Kidney (tissue), 14 donors: ENCODE measurements around the gene KREMEN1. TPM values are rescaled to one million over a fixed set of nuclear protein-coding genes. Genes with fewer than 3 reads are reported as not detected.

Experiments
- DNase-seq, 5 donors: peaks; one replicate each; pipeline ENCODE4 v3.0.0-alpha.2; 2013 to 2020
- FAIRE-seq: peaks from 2 replicates; lab custom pipeline; 2012; peaks lifted over from hg19 to GRCh38; lab: Jason Lieb, UNC
- H3K27ac ChIP-seq, 2 donors: one replicate each; pipeline ENCODE4 v1.7.0; 2013; ENCODE audit warnings: low read depth in 2 of 2, low read length in 2 of 2, inconsistent platforms in 1 of 2
- H3K27me3 ChIP-seq: one replicate; pipeline ENCODE4 v1.7.1; 2013; ENCODE audit warnings: low read length, inconsistent platforms; ENCODE audit not compliant: control insufficient read depth, insufficient read depth
- H3K36me3 ChIP-seq, 3 donors: one replicate each; pipeline versions ENCODE4 v1.7.0 to v1.7.1; 2013; ENCODE audit warnings: low read length in 3 of 3, control low read depth in 1 of 3, inconsistent platforms in 1 of 3; ENCODE audit not compliant: insufficient read depth in 3 of 3, control insufficient read depth in 2 of 3
- H3K4me1 ChIP-seq, 3 donors: one replicate each; pipeline versions ENCODE4 v1.7.0 to v1.7.1; 2013; ENCODE audit warnings: low read length in 3 of 3, inconsistent platforms in 1 of 3, low read depth in 1 of 3; ENCODE audit not compliant: control insufficient read depth in 2 of 3, insufficient read depth in 2 of 3
- H3K4me3 ChIP-seq, 3 donors: one replicate each; pipeline versions ENCODE4 v1.7.0 to v1.8.1; 2013; ENCODE audit warnings: low read length in 3 of 3, control low read depth in 1 of 3, inconsistent platforms in 1 of 3
- H3K9ac ChIP-seq, 3 donors: one replicate each; pipeline versions ENCODE4 v1.7.0 to v1.7.1; 2013; ENCODE audit warnings: low read length in 3 of 3, control low read depth in 1 of 3, inconsistent platforms in 1 of 3
- H3K9me3 ChIP-seq, 3 donors: one replicate each; pipeline versions ENCODE4 v1.7.0 to v1.7.1; 2013; ENCODE audit warnings: low read length in 3 of 3, control low read depth in 1 of 3, inconsistent platforms in 1 of 3; ENCODE audit not compliant: control insufficient read depth in 2 of 3, insufficient read depth in 1 of 3
- intact Hi-C: fragments of 100-400 bp; cut with DNase I; formaldehyde crosslinking; loops from one replicate; pipeline ENCODE4 v1.11.1; 2022
- polyA plus RNA-seq: library from polyadenylated mRNA; stranded (reverse); fragments of 350-450 nt; fragmentation: Illumina TruSeq; extraction: RNeasy Lipid Tissue Mini Kit (QIAGEN cat#74804); gene quantifications from one replicate; pipeline ENCODE4 v1.2.3, GENCODE V29; 2014; ENCODE audit warnings: low read depth, low replicate concordance; ENCODE audit not compliant: insufficient read depth
- total RNA-seq: library from RNA; stranded (reverse); fragmentation: NEBNext Ultra II Directional; extraction: Animal tissue kit (Norgen Biotek cat#: 25700); gene quantifications from one replicate; pipeline ENCODE4 v1.2.1, GENCODE V29; 2021
- TF ChIP-seq, protein P1 (sequence below): IDR thresholded peaks from 3 replicates; pipeline ENCODE4 v1.5.1; 2012; ENCODE audit warnings: mild to moderate bottlenecking, moderate library complexity, borderline replicate concordance; ENCODE audit not compliant: insufficient read depth; ENCODE audit errors: extremely low read depth
- donor health status: control.
- donor health status: control.
- donor health status: control.
- donor health status: control.
- donor health status: control.
- donor health status: DM: yes; HTN: yes; CAD: no.
- donor health status: Normal renal cell carcinoma (clear cell type).

KREMEN1 gene
- total and polyA plus RNA-seq, 2 donors from 2014 or later, result 9.3 to 16.2 TPM

DNA sequence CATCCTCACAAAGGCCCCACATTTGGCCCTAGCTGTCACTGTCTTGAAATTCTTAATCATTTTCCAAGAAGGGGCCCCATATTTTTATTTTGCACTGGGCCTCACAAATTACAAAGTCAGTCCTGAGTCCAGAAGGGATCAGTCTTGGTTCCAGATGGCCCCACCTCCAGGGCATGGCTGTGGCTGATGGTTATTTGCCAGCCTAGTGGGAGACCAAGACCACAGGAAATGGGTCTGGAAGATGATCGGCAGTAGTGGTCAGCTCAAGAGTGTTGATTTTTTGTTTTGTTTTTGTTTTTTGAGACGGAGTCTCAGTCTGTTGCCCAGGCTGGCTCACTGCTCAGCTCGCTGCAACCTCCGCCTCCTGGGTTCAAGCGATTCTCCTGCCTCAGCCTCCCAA, 85.7 kb downstream of the KREMEN1 start:
- no peak overlapping the region for H3K4me3 ChIP-seq
- no peaks in the 10 kb centered on the region for H3K9me3 ChIP-seq
- H3K9ac ChIP-seq, result no peak overlapping the region
- no peak for FAIRE-seq
- intact Hi-C loops, result no loop called here
- no peak overlapping the region for H3K27ac ChIP-seq
- H3K27me3 ChIP-seq, result no peaks in the 10 kb centered on the region
- no peaks in the 10 kb centered on the region for H3K36me3 ChIP-seq
- TF ChIP-seq, protein P1, sequence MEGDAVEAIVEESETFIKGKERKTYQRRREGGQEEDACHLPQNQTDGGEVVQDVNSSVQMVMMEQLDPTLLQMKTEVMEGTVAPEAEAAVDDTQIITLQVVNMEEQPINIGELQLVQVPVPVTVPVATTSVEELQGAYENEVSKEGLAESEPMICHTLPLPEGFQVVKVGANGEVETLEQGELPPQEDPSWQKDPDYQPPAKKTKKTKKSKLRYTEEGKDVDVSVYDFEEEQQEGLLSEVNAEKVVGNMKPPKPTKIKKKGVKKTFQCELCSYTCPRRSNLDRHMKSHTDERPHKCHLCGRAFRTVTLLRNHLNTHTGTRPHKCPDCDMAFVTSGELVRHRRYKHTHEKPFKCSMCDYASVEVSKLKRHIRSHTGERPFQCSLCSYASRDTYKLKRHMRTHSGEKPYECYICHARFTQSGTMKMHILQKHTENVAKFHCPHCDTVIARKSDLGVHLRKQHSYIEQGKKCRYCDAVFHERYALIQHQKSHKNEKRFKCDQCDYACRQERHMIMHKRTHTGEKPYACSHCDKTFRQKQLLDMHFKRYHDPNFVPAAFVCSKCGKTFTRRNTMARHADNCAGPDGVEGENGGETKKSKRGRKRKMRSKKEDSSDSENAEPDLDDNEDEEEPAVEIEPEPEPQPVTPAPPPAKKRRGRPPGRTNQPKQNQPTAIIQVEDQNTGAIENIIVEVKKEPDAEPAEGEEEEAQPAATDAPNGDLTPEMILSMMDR, result no peak
- peak in 2 of 5 donors; percentile 12 to 24 for DNase-seq
- H3K4me1 ChIP-seq, result peaks cover 0 to 3% (median 2%) of the 10 kb centered on the region in 3 donors

DNA sequence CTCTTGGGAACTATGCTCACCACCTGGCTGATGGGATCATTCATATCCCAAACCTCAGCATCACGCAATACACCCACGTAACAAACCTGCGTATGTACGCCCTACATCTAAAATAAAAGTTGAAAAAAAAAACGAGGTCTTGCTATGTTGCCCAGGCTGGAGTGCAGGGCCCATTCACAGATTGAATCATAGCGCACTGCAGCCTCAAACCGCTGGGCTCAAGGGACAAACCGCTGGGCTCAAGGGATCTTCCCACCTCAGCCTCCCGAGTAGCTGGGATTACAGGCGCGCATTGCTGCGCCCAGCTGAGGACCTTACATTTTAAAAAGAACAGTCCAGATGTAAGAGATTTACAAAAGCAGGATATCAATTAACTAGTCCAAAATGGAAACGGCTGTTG, 91.0 kb downstream of the KREMEN1 start:
- FAIRE-seq (no peak), DNase-seq (peak in 2 of 5 donors; percentile 3 to 12)
- Histone ChIP-seq H3K4me3 (no peak overlapping the region), H3K36me3 (no peaks in the 10 kb centered on the region), H3K4me1 (no peaks in the 10 kb centered on the region), H3K9ac (no peak overlapping the region), H3K27me3 (no peaks in the 10 kb centered on the region), H3K27ac (no peak overlapping the region), H3K9me3 (no peaks in the 10 kb centered on the region)
- TF ChIP-seq, protein P1, result no peak
- intact Hi-C loops, result no loop called here

DNA sequence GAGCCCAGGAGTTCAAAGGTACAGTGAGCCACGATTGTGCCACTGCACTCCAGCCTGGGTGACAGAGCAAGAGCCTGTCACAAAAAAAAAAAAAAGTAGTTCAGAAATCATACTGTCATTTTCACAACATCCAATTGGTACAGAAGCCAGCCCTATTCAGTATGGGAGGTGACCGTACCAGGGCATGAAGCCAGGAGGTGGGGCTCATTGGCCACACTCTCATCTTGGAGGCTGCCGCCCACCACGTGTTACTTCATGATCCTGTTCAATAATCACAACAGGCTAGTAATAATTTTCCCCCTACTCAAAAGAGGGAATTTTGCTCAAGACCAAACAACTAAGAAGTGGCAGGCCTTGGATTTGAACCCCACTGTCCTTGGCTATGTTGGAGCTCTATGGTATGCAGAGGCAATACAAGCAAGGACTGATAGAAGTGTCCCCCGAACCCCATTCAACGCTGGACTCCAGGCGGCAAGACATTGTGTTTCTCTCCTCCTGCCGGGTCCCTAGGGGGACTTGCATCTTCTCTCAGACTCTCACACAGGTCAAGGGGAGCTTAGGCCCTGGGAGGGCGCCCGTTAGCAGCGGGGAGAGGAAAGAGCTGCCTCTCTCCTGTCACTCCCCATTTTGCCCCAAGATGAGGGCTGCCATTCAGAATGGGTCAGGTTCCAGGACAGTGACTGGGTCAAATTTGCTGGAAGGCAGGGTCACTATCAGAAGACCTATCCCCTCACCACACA, 92.7 kb downstream of the KREMEN1 start:
- H3K36me3 ChIP-seq, result no peaks in the 10 kb centered on the region
- no peaks in the 10 kb centered on the region for H3K4me1 ChIP-seq
- H3K9me3 ChIP-seq, result no peaks in the 10 kb centered on the region
- TF ChIP-seq, protein P1, result no peak
- no peaks in the 10 kb centered on the region for H3K27me3 ChIP-seq
- intact Hi-C loops, result no loop called here
- no peak overlapping the region for H3K4me3 ChIP-seq
- FAIRE-seq, result no peak
- H3K9ac ChIP-seq, result no peak overlapping the region
- DNase-seq, result peak in 2 of 5 donors; percentile 18 to 46
- H3K27ac ChIP-seq, result no peak overlapping the region
